Karpas-422 (cell line): ENCODE results near the gene GGN. TPM values are rescaled to one million over a fixed set of nuclear protein-coding genes. Genes with fewer than 3 reads are reported as not detected.

Source experiments
- DNase-seq: peaks from one replicate; pipeline ENCODE4 v3.0.0-alpha.2; 2015
- H2AFZ ChIP-seq: fragments of 200-600 bp; sonication (generic); 2 replicates; pipeline ENCODE4 v1.6.1; 2014; ENCODE audit warnings: antibody characterized with exemption, low read length, mixed read lengths
- H3K27ac ChIP-seq: fragments of 200-600 bp; sonication (generic); 2 replicates; pipeline ENCODE4 v1.5.1; 2014; ENCODE audit warnings: mild to moderate bottlenecking, low read length, moderate library complexity
- H3K27me3 ChIP-seq: fragments of 200-600 bp; sonication (generic); 2 replicates; pipeline ENCODE4 v1.6.1; 2014; ENCODE audit warnings: low read length, mixed read lengths
- H3K36me3 ChIP-seq: fragments of 200-600 bp; sonication (generic); 2 replicates; pipeline ENCODE4 v1.6.1; 2014; ENCODE audit warnings: low read length, mixed read lengths; ENCODE audit not compliant: insufficient read depth
- H3K4me1 ChIP-seq: fragments of 200-600 bp; sonication (generic); 2 replicates; pipeline ENCODE4 v1.6.1; 2014; ENCODE audit warnings: mild to moderate bottlenecking, low read length, mixed read lengths
- H3K4me2 ChIP-seq: fragments of 200-600 bp; sonication (generic); 2 replicates; pipeline ENCODE4 v1.6.1; 2014; ENCODE audit warnings: low read length, low read depth, mild to moderate bottlenecking; ENCODE audit not compliant: poor library complexity, severe bottlenecking
- H3K4me3 ChIP-seq: fragments of 200-600 bp; sonication (generic); 2 replicates; pipeline ENCODE4 v1.5.1; 2014; ENCODE audit warnings: mild to moderate bottlenecking, antibody characterized with exemption, low read length, mixed read lengths
- H3K79me2 ChIP-seq: fragments of 200-600 bp; sonication (generic); 2 replicates; pipeline ENCODE4 v1.6.1; 2014; ENCODE audit warnings: mild to moderate bottlenecking, low read length, mixed read lengths
- H3K9ac ChIP-seq: fragments of 200-600 bp; sonication (generic); 2 replicates; pipeline ENCODE4 v1.6.0; 2014; ENCODE audit warnings: low read length
- H3K9me2 ChIP-seq: fragments of 200-600 bp; sonication (generic), shearing (Covaris generic); replicated peaks from 2 replicates; pipeline ENCODE4 v1.6.0; 2014; ENCODE audit warnings: mild to moderate bottlenecking, low read length, moderate library complexity; ENCODE audit not compliant: insufficient read depth
- H3K9me3 ChIP-seq: fragments of 300-700, 200-600 bp; sonication (generic); 2 replicates; pipeline ENCODE4 v1.6.1; 2014; ENCODE audit warnings: low read length, mixed read lengths
- H4K20me1 ChIP-seq: fragments of 200-600 bp; sonication (generic); 2 replicates; pipeline ENCODE4 v1.6.1; 2014; ENCODE audit warnings: mild to moderate bottlenecking, antibody characterized with exemption, low read length, low read depth; ENCODE audit not compliant: insufficient read depth
- total RNA-seq: library from RNA; depleted of rRNA; stranded (reverse); fragments of >200 nt; shearing (Covaris generic); gene quantifications from 2 replicates; pipeline ENCODE4 v1.2.3, GENCODE V29; 2014; ENCODE audit warnings: low replicate concordance

GGN gene
- total RNA-seq, 1 experiment from 2014 or later = not detected

DNA sequence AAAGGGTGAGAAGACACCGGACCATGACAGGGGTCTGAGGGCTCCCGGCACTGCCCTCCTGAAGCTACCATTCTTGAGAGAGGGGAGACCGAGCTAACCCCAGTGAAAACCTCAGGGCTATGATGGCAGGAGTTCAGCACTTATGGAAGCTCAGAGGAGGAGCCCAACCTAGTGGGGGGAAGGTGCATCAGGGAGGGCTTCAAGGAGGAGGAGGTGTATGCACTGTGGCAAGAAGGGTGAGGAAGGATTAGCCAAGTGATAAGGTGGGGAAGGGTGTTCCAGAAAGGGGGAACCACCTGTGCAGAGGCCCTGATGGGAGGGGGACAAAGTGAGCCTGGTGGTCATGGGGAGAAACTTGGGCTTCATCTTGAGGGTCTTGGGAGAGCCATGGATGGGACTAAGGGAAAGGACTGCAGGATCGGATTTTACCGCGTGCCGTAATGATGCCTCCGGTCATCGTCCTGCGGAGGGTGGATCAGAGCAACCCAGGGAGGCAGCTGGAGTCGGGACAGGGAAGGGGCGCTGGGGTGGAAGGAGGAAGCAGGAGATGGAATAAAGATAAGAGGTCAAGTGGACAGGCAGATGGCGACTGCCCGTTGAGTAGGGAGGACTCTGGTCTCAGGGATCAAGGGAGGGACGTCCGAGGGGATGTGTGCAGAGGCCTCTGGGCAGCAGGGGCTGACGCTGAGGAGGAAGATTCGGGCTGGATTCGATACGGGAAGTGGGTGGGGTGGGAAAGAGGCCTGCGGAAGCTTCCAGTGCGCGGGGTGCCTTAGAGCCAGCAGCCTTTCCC, 26.8 kb downstream of the GGN start:
- H3K4me3 ChIP-seq = no peak overlapping the region
- no peaks in the 10 kb centered on the region for H3K27me3 ChIP-seq
- no peak overlapping the region for H3K9ac ChIP-seq

DNA sequence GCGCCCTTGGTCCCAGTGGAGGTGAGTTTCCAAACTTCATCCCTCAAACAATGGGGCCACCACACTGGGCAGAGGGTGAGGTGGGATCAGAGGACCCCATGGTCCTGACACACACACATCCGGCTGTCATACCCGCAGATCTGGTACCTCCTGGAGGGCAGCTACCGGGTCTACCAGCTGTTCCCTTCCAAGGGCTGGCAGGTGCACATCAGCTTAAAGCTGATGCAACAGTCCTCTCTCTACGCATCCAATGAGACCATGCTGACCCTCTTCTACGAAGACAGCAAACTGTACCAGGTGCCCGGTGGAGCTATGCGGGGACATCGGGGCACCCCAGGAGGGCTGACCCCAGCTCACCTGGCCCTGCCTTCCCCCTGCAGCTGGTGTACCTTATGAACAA, 27.5 kb downstream of the GGN start:
- no peak overlapping the region for H2AFZ ChIP-seq
- H4K20me1 ChIP-seq = no peaks in the 10 kb centered on the region
- no peak overlapping the region for H3K27ac ChIP-seq
- no peak for DNase-seq
- no peak overlapping the region for H3K9ac ChIP-seq
- H3K79me2 ChIP-seq = no peaks in the 10 kb centered on the region
- H3K36me3 ChIP-seq = no peaks in the 10 kb centered on the region
- no peak overlapping the region for H3K4me3 ChIP-seq
- no peaks in the 10 kb centered on the region for H3K27me3 ChIP-seq
- H3K9me2 ChIP-seq = no peaks in the 10 kb centered on the region
- H3K9me3 ChIP-seq = no peaks in the 10 kb centered on the region
- H3K4me2 ChIP-seq = no peak overlapping the region
- H3K4me1 ChIP-seq = peaks cover 11% of the 10 kb centered on the region

More for the DNA sequence above, 26.8 kb downstream of the GGN start:
- DNase-seq = no peak
- Histone ChIP-seq H3K4me2 (no peak overlapping the region), H3K4me1 (peaks cover 11% of the 10 kb centered on the region), H3K27ac (no peak overlapping the region), H3K79me2 (no peaks in the 10 kb centered on the region), H3K9me2 (no peaks in the 10 kb centered on the region), H3K9me3 (no peaks in the 10 kb centered on the region), H2AFZ (no peak overlapping the region), H4K20me1 (no peaks in the 10 kb centered on the region), H3K36me3 (no peaks in the 10 kb centered on the region)

DNA sequence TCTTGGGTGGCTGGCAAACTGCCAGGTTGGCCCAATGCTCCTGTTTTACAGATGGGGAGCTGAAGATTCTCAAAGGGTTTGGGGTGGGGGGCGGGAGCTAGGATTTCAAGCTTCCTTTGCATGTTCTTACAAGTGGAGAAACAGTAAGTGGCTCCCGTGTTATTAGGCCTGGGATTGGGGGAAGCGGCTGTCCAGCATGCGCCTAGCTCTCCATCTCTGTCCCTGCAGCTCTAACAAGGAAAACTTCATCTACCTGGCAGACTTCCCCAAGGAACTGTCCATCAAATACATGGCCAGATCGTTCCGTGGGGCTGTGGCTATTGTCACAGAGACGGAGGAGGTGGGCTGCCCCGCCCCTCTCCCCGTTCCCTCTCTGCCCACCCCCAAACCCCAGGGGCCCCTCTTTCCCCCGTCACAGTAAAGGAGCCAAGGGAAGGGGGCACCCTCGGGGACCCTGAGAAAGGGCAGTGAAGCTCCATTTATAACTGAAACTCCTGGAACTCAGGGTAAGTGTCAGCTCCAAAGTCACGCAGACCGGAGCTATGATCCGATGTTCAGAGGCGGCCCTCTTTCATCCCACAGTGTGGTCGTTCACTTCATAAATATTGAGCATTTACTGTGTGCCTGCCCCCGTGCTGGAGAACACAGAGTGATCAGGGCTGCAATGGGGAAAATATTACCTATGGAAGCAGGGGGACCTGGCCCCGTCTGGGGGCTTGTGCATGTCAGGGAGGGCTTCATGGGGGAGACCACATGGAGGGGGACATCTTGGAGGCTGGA, 28.4 kb downstream of the GGN start:
- H3K4me3 ChIP-seq = no peak overlapping the region
- H3K4me2 ChIP-seq = no peak overlapping the region
- no peaks in the 10 kb centered on the region for H3K9me2 ChIP-seq
- no peaks in the 10 kb centered on the region for H3K27me3 ChIP-seq
- H3K27ac ChIP-seq = no peak overlapping the region
- H4K20me1 ChIP-seq = no peaks in the 10 kb centered on the region
- H3K4me1 ChIP-seq = peaks cover 11% of the 10 kb centered on the region
- H3K9ac ChIP-seq = no peak overlapping the region
- no peak overlapping the region for H2AFZ ChIP-seq
- no peak for DNase-seq
- H3K36me3 ChIP-seq = no peaks in the 10 kb centered on the region
- H3K9me3 ChIP-seq = no peaks in the 10 kb centered on the region
- H3K79me2 ChIP-seq = no peaks in the 10 kb centered on the region

DNA sequence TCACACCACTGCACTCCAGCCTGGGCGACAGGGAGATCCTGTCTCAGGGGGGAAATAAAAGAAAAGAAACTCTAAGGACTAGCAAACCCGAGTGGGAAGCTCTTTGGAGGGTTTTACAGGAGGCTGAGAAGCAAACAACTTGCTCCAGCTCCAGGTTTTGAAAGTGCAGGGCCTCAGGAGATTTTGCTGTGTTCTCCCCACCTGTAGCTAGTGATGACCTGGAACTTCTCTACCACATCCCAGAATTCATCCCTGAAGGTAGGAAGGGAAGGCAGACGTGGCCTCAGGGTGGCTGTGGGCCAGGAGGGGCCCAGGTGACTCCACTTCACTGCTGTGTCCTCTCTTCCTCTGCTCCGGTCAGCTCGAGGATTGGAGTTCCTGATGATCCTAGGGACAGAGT, 29.8 kb downstream of the GGN start:
- no peak overlapping the region for H3K4me2 ChIP-seq
- no peaks in the 10 kb centered on the region for H3K79me2 ChIP-seq
- H4K20me1 ChIP-seq = no peaks in the 10 kb centered on the region
- no peaks in the 10 kb centered on the region for H3K9me3 ChIP-seq
- H2AFZ ChIP-seq = no peak overlapping the region
- no peak overlapping the region for H3K27ac ChIP-seq
- no peaks in the 10 kb centered on the region for H3K27me3 ChIP-seq
- no peak overlapping the region for H3K4me3 ChIP-seq
- H3K4me1 ChIP-seq = peaks cover 11% of the 10 kb centered on the region
- H3K9me2 ChIP-seq = no peaks in the 10 kb centered on the region
- no peak for DNase-seq
- H3K9ac ChIP-seq = no peak overlapping the region
- no peaks in the 10 kb centered on the region for H3K36me3 ChIP-seq

DNA sequence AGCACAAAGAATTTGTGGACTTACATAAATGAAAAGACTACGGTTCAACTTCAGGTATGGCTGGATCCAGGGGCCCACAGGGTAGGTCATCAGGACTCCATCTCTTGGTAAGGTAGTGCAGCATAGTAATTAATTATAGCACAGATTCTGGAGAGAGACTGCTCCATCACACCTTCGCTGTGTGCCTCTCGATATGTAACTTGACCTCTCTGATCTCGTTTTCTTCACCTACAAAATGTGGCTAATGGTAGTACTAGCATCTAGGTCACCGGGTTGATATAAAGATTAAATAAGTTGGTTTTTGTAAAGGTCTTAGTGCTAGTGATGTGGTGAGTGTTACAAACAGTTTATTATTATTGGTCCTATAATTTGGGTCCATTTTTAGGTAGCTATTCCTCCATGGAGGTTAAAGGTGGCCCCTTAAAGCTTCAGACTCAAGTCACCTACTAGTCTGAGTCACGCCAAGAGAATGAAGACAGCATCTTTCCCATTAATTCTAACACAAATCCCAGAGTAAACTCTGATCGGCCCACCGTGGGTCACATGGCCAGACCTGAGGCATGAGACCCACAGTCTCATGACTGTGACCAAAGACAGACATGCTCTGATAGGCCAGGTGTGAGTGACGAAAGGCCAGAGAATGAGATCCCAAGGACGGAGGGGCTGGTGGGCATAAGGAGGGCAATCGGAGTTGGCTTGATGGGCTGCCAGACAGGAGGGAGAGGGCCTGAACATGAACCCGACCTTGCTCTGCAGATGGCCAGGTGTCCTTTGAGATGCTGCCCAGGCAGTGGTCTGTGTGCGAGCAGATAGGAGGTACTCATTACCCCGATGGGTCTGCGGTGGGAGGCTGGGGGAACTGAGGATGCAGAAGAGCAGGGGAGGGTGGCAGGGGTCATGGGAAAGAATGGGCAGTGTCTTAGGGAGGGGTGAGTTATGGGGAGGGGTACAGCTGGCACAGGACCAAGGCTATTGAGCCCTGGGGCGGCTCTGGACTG, 31.8 kb downstream of the GGN start:
- no peaks in the 10 kb centered on the region for H3K36me3 ChIP-seq
- no peak overlapping the region for H3K9ac ChIP-seq
- H3K9me2 ChIP-seq = no peaks in the 10 kb centered on the region
- no peak overlapping the region for H2AFZ ChIP-seq
- no peaks in the 10 kb centered on the region for H3K4me1 ChIP-seq
- no peak overlapping the region for H3K4me3 ChIP-seq
- no peaks in the 10 kb centered on the region for H3K27me3 ChIP-seq
- H3K9me3 ChIP-seq = no peaks in the 10 kb centered on the region
- DNase-seq = no peak
- no peaks in the 10 kb centered on the region for H4K20me1 ChIP-seq
- H3K4me2 ChIP-seq = no peak overlapping the region
- H3K79me2 ChIP-seq = no peaks in the 10 kb centered on the region
- H3K27ac ChIP-seq = no peak overlapping the region

DNA sequence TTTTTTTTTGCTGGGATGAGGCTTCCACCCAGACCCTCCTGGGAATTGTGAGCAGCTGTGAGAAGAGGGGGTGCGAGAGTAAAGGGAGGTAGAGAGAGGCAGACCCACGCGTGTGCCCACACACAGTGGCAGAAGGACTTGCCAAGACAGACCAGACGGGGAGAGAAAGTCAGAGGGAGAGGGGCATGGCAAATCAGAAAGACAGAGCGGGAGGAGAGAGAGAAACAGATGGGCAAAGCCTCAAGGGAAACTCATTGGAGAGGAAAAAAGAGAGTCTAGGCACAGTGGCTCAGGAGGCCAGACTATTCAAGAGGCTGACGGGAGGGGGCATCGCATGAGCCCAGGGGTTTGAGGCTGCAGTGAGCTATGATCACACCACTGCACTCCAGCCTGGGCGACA, 35.2 kb downstream of the GGN start:
- H3K4me2 ChIP-seq = no peak overlapping the region

DNA sequence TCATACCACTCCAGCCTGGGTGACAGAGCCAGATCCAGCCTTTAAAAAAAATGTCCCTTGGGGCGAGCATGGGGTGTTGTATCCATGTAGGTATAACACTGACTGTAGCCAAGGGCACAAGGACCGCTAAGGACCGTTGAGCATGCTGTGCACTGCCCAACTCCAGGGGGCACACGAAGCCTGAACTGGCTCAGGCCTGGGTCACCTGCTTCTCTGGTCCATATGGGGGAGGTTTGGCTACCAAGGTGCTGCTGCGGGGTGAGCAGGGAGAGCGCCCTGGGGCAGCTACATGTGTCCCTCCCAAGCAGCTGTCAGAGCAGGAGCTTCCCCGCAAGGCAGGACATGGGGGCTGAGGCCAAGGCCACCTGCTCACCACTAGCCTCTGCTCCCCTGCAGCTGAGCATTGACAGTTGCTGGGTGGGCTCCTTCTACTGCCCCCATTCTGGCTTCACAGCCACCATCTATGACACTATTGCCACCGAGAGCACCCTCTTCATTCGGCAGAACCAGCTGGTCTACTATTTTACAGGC, 35.9 kb downstream of the GGN start:
- Histone ChIP-seq H3K36me3 (no peaks in the 10 kb centered on the region), H3K4me1 (no peaks in the 10 kb centered on the region), H3K9ac (no peak overlapping the region), H3K27me3 (no peaks in the 10 kb centered on the region), H3K4me3 (no peak overlapping the region), H3K9me3 (no peaks in the 10 kb centered on the region), H2AFZ (no peak overlapping the region), H3K9me2 (no peaks in the 10 kb centered on the region), H3K27ac (no peak overlapping the region), H3K79me2 (no peaks in the 10 kb centered on the region), H3K4me2 (no peak overlapping the region), H4K20me1 (no peaks in the 10 kb centered on the region)
- DNase-seq = no peak

More for the DNA sequence above, 35.2 kb downstream of the GGN start:
- no peaks in the 10 kb centered on the region for H3K27me3 ChIP-seq
- DNase-seq = no peak
- H3K36me3 ChIP-seq = no peaks in the 10 kb centered on the region
- no peaks in the 10 kb centered on the region for H3K9me3 ChIP-seq
- no peaks in the 10 kb centered on the region for H3K9me2 ChIP-seq
- H3K9ac ChIP-seq = no peak overlapping the region
- no peak overlapping the region for H2AFZ ChIP-seq
- H3K79me2 ChIP-seq = no peaks in the 10 kb centered on the region
- H3K4me1 ChIP-seq = no peaks in the 10 kb centered on the region
- H3K4me3 ChIP-seq = no peak overlapping the region
- H3K27ac ChIP-seq = no peak overlapping the region
- H4K20me1 ChIP-seq = no peaks in the 10 kb centered on the region
